CD14-positive monocyte (primary cell): Measurements from ENCODE around the gene TMEFF1. TPM values are rescaled to one million over a fixed set of nuclear protein-coding genes. Genes with fewer than 3 reads are reported as not detected.

ENCODE experiments used
- DNase-seq, 3 donors: peaks; one replicate each; pipeline ENCODE4 v3.0.0-alpha.2; 2011 to 2022
- H2AFZ ChIP-seq: 2 replicates; pipeline ENCODE4 v1.6.0; 2012; ENCODE audit warnings: mild to moderate bottlenecking, low read depth, low read length, inconsistent platforms; ENCODE audit not compliant: insufficient read depth, poor library complexity, severe bottlenecking
- H3K27ac ChIP-seq, 2 donors: 1 replicate in 1 of 2; 2 replicates in 1 of 2; pipeline ENCODE4 v1.5.1; 2012 to 2013; ENCODE audit warnings: low read length in 2 of 2, control low read depth in 1 of 2, inconsistent platforms in 1 of 2, low read depth in 1 of 2, mild to moderate bottlenecking in 1 of 2
- H3K27me3 ChIP-seq, 2 donors: one replicate each; pipeline versions ENCODE4 v1.6.0 to v1.6.1; 2011 to 2013; ENCODE audit warnings: low read length in 2 of 2; ENCODE audit not compliant: control insufficient read depth in 2 of 2, insufficient read depth in 2 of 2
- H3K36me3 ChIP-seq, 2 donors: replicated peaks in 1 of 2; 1 replicate in 1 of 2; 2 replicates in 1 of 2; pipeline versions ENCODE4 v1.5.1 to v1.6.1; 2012 to 2013; ENCODE audit warnings: low read length in 2 of 2, control low read depth in 1 of 2, inconsistent platforms in 1 of 2, mild to moderate bottlenecking in 1 of 2; ENCODE audit not compliant: insufficient read depth in 2 of 2, control insufficient read depth in 1 of 2
- H3K4me1 ChIP-seq, 2 donors: 1 replicate in 1 of 2; 2 replicates in 1 of 2; pipeline versions ENCODE4 v1.5.1 to v1.6.1; 2012 to 2013; ENCODE audit warnings: low read length in 2 of 2, control low read depth in 1 of 2, inconsistent platforms in 1 of 2, mild to moderate bottlenecking in 1 of 2, moderate library complexity in 1 of 2; ENCODE audit not compliant: insufficient read depth in 2 of 2, control insufficient read depth in 1 of 2
- H3K4me2 ChIP-seq: replicated peaks from 2 replicates; pipeline ENCODE3; 2012; ENCODE audit warnings: low read length, moderate library complexity, mild to moderate bottlenecking; ENCODE audit not compliant: poor library complexity, severe bottlenecking; ENCODE audit errors: extremely low read depth
- H3K4me3 ChIP-seq, 3 experiments: fragments of 200-600 bp in 1 of 3; sonication (generic) in 1 of 3; replicated peaks in 1 of 3; 1 replicate in 2 of 3; 2 replicates in 1 of 3; pipeline ENCODE4 v1.5.1; 2011 to 2013; ENCODE audit warnings: low read length in 3 of 3, mild to moderate bottlenecking in 3 of 3, control low read depth in 2 of 3, low read depth in 2 of 3, inconsistent platforms in 1 of 3, moderate library complexity in 1 of 3
- H3K79me2 ChIP-seq: 2 replicates; pipeline ENCODE4 v1.6.0; 2012; ENCODE audit warnings: mild to moderate bottlenecking, control low read depth, inconsistent platforms, low read length, moderate library complexity; ENCODE audit not compliant: insufficient read depth
- H3K9ac ChIP-seq: 2 replicates; pipeline ENCODE4 v1.6.0; 2017; ENCODE audit warnings: low read length, mild to moderate bottlenecking; ENCODE audit not compliant: insufficient read depth, poor library complexity, severe bottlenecking
- H3K9me3 ChIP-seq, 2 donors: replicated peaks in 1 of 2; 1 replicate in 1 of 2; 2 replicates in 1 of 2; pipeline versions ENCODE4 v1.5.1 to v1.6.1; 2012 to 2013; ENCODE audit warnings: low read length in 2 of 2, control low read depth in 1 of 2; ENCODE audit not compliant: control insufficient read depth in 1 of 2, insufficient read depth in 1 of 2
- H4K20me1 ChIP-seq: 2 replicates; pipeline ENCODE4 v1.6.0; 2012; ENCODE audit warnings: mild to moderate bottlenecking, low read length, control low read depth, moderate library complexity; ENCODE audit not compliant: insufficient read depth
- H3K27ac Mint-ChIP-seq, 7 donors: one replicate each; pipeline ENCODE4 v1.8.0; 2020; ENCODE audit warnings: mild to moderate bottlenecking in 7 of 7, mixed read lengths in 7 of 7, moderate library complexity in 6 of 7, inconsistent platforms in 2 of 7
- H3K27me3 Mint-ChIP-seq, 3 donors: one replicate each; pipeline ENCODE4 v1.8.0; 2021 to 2022; ENCODE audit warnings: low read depth in 3 of 3, mild to moderate bottlenecking in 3 of 3, mixed read lengths in 3 of 3, moderate library complexity in 3 of 3, inconsistent platforms in 1 of 3
- H3K36me3 Mint-ChIP-seq, 2 donors: one replicate each; pipeline ENCODE4 v1.8.0; 2020; ENCODE audit warnings: mixed read lengths in 2 of 2, inconsistent platforms in 1 of 2, mild to moderate bottlenecking in 1 of 2
- H3K4me1 Mint-ChIP-seq: one replicate; pipeline ENCODE4 v1.8.0; 2020; ENCODE audit warnings: mild to moderate bottlenecking, mixed read lengths
- H3K4me3 Mint-ChIP-seq, 2 donors: one replicate each; pipeline ENCODE4 v1.8.0; 2020; ENCODE audit warnings: mild to moderate bottlenecking in 2 of 2, mixed read lengths in 2 of 2, moderate library complexity in 1 of 2
- H3K9me3 Mint-ChIP-seq, 7 donors: one replicate each; pipeline ENCODE4 v1.8.0; 2020 to 2022; ENCODE audit warnings: mixed read lengths in 7 of 7, mild to moderate bottlenecking in 6 of 7, moderate library complexity in 6 of 7, inconsistent platforms in 2 of 7
- CTCF ChIP-seq: fragments of 200-600 bp; IDR thresholded peaks from one replicate; pipeline ENCODE4 v1.8.0; 2022; ENCODE audit warnings: antibody characterized with exemption, mild to moderate bottlenecking
- WGBS: methylation state at CpG from one replicate; pipeline ENCODE4 v1.1.5; 2013; ENCODE audit warnings: missing lambda C conversion rate; ENCODE audit not compliant: insufficient coverage; 5-methylcytosine and 5-hydroxymethylcytosine counted together
- intact Hi-C, 2 donors: fragments of 100-400 bp; cut with micrococcal nuclease; formaldehyde crosslinking; loops; one replicate each; pipeline versions ENCODE4 v1.15.0 to v1.15.1; 2023
- polyA plus RNA-seq, 3 donors: library from polyadenylated mRNA; depleted of rRNA in 1 of 3; unstranded in 2 of 3; stranded (reverse) in 1 of 3; fragments of 300-500 nt in 2 of 3; fragments of >200 nt in 1 of 3; fragmentation: Illumina TruSeq in 2 of 3; gene quantifications; 1 replicate in 2 of 3; 2 replicates in 1 of 3; pipeline ENCODE4 v1.2.3, GENCODE V29; 2012 to 2021

TMEFF1 gene
- polyA plus RNA-seq, 3 donors = not detected

- intact Hi-C loops = no loop called here
- H3K27me3 ChIP-seq = peaks cover 0 to 8% of the 10 kb centered on the region in 2 donors
- H3K36me3 Mint-ChIP-seq = peaks cover 0 to 6% of the 10 kb centered on the region in 2 donors
- DNase-seq = peak in 1 of 3 donors; percentile 7
- H4K20me1 ChIP-seq = no peaks in the 10 kb centered on the region
- no peak overlapping the region for H3K9ac ChIP-seq
- peak overlapping the region in 2 of 3 experiments; percentile 50 to 76 for H3K4me3 ChIP-seq
- H3K27me3 Mint-ChIP-seq = peaks cover 11 to 25% (median 14%) of the 10 kb centered on the region in 3 donors
- peaks cover 15% of the 10 kb centered on the region for H3K4me1 Mint-ChIP-seq
- H3K9me3 ChIP-seq = no peaks in the 10 kb centered on the region
- H2AFZ ChIP-seq = peak overlapping the region; percentile 76
- TF ChIP-seq CTCF = no peak
- peaks cover 0 to 4% (median 0%) of the 10 kb centered on the region in 7 donors for H3K9me3 Mint-ChIP-seq
- no peak overlapping the region for H3K27ac ChIP-seq
- no peaks in the 10 kb centered on the region for H3K36me3 ChIP-seq
- H3K4me1 ChIP-seq = peaks cover 12 to 16% of the 10 kb centered on the region in 2 donors
- peak overlapping the region; percentile 95 to 96 for H3K4me3 Mint-ChIP-seq
- H3K79me2 ChIP-seq = no peaks in the 10 kb centered on the region
- H3K4me2 ChIP-seq = peak overlapping the region; percentile 77
- WGBS = 6% methylated on average over 3 of the region's 7 CpGs
- peak overlapping the region in 1 of 7 donors; percentile 55 for H3K27ac Mint-ChIP-seq
These were observed 46.8 kb upstream of the TMEFF1 start for GRCh38 chr9:100426189-100426529.

GRCh38 chr9:100426530-100427365, 46.2 kb upstream of the TMEFF1 start, which contains the start of gene MSANTD3:
MSANTD3 (plus strand) TSS chr9:100427143; CDS start chr9:100441939, 14,796 bp downstream.
- peaks cover 11 to 25% (median 14%) of the 10 kb centered on the region in 3 donors for H3K27me3 Mint-ChIP-seq
- peaks cover 15% of the 10 kb centered on the region for H3K4me1 Mint-ChIP-seq
- intact Hi-C loops = no loop called here
- H3K9ac ChIP-seq = peak within 1 kb of the TSS; percentile 20
- TF ChIP-seq CTCF = no peak
- H3K27ac Mint-ChIP-seq = peak within 1 kb of the TSS; percentile 15 to 84 (median 55)
- no peaks in the 10 kb centered on the region for H4K20me1 ChIP-seq
- peaks cover 0 to 8% of the 10 kb centered on the region in 2 donors for H3K27me3 ChIP-seq
- H3K27ac ChIP-seq = no peak within 1 kb of the TSS
- H3K9me3 ChIP-seq = no peaks in the 10 kb centered on the region
- peak within 1 kb of the TSS; percentile 95 to 96 for H3K4me3 Mint-ChIP-seq
- H3K36me3 ChIP-seq = no peaks in the 10 kb centered on the region
- no peaks in the 10 kb centered on the region for H3K79me2 ChIP-seq
- H3K36me3 Mint-ChIP-seq = peaks cover 0 to 6% of the 10 kb centered on the region in 2 donors
- H3K4me1 ChIP-seq = peaks cover 12 to 16% of the 10 kb centered on the region in 2 donors
- peak within 1 kb of the TSS; percentile 87 for H2AFZ ChIP-seq
- peak within 1 kb of the TSS; percentile 77 for H3K4me2 ChIP-seq
- peak within 1 kb of the TSS; percentile 52 to 98 (median 78) for H3K4me3 ChIP-seq
- H3K9me3 Mint-ChIP-seq = peaks cover 0 to 4% (median 0%) of the 10 kb centered on the region in 7 donors
- DNase-seq = peak; percentile 20 to 55 (median 44)
- under 1% methylated on average over 69 of the region's 80 CpGs for whole genome bisulfite sequencing
